SHP77 (cell line): ENCODE data around the gene BCAM.
A peak's percentile ranks its signal among the peaks of the same experiment; 100 is the strongest.
"Not testable (repeated sequence)": the region's sequence is repeated elsewhere in the genome, so short reads cannot be mapped to it uniquely, and the experiment has no call there.

ENCODE experiments used
- DNase-seq, 2 experiments: peaks; one replicate each; lab custom pipeline; 2025; lab: John Stamatoyannopoulos, UW

BCAM gene

DNA sequence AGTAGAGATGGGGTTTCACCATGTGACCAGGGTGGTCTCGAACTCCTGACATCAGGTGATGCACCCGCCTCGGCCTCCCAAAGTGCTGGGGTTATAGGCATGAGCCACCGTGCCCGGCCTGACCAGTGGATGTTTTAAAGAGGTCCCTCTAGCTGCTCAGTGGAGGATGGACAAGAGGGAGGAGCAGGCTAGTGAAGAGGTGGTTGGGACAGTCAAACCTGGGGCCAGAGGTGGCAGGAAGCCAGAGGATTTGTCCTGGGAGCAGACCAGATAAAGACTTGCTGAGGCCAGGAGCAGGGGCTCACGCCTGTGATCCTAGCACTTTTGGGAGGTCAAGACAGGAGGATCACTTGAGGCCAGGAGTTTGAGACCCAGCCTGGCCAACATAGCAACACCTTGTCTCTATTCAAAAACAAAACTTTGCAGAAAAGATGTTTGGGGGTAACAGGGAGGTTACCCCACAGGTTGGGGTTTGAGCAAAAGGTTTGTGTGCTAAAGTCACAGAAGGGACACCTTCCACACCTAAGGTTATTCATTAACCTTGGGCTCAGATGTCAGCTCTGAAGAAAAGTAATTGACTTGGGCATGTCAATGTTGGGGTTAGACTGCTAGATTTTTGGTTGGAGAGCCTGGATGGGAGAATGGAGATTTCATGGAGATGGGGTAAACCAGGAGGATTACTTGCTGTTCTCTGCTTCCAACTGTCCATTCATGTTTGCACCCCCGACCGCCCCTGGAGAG is 9.0 kb downstream of the BCAM start:
- no peak for DNase-seq

DNA sequence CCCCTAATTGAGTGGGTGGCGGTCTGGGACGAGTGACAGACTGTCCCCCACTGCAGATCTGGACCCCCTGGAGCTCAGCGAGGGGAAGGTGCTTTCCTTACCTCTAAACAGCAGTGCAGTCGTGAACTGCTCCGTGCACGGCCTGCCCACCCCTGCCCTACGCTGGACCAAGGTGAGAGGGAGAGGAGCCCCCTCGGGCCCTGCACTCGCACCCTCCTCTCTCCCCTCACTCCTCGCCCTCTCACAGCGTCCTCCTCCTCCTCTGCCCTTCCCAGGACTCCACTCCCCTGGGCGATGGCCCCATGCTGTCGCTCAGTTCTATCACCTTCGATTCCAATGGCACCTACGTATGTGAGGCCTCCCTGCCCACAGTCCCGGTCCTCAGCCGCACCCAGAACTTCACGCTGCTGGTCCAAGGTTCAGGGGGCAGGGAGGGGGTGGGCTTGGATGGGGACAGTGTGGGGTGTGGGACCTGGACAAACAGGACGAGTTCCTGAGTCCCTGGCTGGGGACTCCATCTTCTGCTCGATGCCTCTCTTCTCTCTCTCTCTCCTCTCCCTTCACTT is 9.6 kb downstream of the BCAM start:
- DNase-seq: no peak

DNA sequence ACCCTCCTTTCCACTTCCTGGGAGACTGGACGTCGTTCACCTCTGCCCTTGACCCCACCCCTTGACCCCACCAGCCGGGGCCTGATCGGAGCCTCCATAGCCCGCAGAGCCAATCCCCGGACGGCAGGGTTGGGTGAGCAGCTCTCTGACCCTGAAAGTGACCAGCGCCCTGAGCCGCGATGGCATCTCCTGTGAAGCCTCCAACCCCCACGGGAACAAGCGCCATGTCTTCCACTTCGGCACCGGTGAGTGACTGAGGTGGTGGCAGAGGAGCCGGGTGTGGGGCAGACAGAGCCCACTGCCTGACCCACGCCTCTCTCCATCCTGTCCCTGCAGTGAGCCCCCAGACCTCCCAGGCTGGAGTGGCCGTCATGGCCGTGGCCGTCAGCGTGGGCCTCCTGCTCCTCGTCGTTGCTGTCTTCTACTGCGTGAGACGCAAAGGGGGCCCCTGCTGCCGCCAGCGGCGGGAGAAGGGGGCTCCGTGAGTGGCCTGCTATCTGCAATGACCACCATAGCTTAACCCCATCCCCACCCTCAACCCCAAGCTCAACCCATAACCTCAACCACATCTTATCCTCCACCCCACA is 10.4 kb downstream of the BCAM start:
- DNase-seq: no peak

DNA sequence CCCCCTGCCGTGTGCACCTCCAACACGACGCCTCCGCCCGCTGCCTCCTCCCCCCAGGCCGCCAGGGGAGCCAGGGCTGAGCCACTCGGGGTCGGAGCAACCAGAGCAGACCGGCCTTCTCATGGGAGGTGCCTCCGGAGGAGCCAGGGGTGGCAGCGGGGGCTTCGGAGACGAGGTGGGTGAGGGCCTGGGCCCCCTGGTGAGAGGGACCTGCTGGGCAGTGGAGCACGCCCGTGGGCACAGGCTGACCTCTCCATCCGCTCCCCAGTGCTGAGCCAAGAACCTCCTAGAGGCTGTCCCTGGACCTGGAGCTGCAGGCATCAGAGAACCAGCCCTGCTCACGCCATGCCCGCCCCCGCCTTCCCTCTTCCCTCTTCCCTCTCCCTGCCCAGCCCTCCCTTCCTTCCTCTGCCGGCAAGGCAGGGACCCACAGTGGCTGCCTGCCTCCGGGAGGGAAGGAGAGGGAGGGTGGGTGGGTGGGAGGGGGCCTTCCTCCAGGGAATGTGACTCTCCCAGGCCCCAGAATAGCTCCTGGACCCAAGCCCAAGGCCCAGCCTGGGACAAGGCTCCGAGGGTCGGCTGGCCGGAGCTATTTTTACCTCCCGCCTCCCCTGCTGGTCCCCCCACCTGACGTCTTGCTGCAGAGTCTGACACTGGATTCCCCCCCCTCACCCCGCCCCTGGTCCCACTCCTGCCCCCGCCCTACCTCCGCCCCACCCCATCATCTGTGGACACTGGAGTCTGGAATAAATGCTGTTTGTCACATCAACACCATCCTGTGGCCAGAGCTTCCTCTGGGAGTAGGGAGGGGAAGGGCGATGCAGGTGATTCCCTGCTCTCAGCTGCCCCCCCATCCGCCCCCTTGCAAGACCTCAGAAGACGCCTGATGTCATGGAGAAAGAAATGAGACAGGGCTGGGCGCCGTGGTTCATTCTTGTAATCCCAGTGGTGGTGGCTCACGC is 12.0 kb downstream of the BCAM start:
- DNase-seq: no peak

DNA sequence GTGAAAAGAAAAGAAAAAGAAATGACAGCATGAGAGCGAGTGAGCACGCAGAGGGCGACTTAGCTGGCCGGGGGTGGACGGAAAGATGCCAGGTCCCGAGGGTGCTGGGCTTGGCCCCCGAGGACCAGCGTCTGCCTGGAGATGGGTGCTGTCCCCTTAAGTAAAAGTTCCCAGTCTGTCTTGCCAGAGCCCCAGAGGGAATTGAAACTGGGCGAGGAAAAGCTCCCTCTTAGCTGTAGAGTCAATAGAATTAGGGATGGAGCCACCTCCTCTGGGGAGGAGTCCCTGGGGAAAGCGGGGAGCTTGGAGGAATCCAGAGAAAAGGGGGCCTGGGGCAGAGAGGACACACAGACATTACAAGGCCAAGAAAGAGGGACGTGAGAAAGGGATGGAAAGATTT is 13.3 kb downstream of the BCAM start:
- no peak for DNase-seq

DNA sequence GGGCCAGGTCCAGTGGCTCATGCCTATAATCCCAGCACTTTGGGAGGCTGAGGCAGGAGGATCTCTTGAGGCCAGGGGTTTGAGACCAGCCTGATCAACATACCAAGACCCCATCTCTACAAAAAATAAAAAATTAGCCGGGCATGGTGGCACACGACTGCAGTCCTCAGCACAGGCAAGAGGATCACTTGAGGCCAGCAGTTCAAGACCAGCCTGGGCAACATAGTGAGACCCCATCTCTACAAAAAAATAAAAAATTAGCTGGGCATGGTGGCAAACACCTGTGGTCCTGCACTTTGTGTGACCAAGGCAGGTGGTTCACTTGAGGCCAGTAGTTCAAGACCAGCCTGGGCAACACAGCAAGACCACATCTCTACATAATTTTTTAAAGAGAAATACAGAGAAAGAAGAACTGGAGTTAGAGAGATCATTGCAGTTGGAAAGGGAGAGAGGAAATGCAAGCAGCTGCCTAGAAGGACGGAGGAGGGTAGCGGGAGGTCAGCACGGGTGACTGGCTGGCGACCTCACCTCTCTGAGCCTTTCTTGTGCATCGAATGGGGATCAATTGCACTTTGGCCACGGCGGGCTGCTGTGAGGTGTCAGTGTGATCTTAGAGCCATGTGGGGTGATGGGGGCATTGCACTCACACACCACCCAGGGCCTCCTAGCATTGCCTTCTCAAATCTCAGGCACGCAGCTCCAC is 13.9 kb downstream of the BCAM start:
- DNase-seq: no peak

DNA sequence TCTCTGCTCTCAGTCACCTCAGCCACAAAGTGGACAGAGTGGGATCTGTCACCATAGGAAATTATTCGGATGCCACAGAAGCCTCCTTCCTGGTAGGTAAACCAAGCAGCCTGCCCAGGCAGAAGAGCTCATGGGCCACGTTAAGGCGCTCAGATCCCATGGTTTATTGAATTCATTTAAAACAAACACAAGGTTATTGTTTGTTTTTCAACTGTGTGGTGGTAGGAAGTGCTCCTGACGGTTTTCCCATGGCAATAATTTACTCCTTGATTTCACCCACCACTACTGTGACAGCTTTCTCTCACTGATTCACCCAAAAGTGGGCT is 14.4 kb downstream of the BCAM start:
- no peak for DNase-seq

DNA sequence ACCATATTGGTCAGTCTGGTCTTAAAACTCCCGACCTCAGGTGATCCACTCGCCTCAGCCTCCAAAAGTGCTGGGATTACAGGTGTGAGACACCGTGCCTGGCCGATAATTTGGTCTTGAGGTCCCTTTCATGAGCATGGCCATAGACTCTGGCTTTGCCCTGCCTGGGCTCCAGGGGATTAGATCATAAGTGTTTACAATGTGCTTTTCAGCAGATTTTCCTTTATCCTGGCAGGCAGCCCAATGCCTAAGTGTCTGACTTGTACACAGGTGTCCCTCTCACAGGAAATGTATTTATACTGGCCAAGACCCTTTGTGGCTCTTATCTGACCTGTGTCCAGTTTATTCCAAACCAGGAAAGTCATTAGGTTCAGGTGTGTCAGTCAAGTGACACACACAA is 15.9 kb downstream of the BCAM start:
- peak; percentile 76 to 83 for DNase-seq

DNA sequence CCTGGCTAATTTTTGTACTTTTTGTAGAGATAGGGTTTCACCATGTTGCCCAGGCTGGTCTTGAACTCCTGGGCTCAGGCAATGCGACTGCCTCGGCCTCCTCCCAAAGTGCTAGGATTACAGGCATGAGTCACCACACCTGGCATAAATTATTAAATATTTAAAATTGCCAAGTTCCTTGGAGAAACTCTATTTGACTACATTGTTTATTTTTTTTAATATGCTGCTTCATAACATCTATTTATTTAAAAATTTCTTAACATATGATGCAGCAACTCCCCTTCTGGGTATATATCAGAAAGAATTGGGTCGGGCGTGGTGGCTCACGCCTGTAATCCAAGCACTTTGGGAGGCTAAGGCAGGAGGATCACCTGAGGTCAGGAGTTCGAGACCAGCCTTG is 24.0 kb downstream of the BCAM start:
- DNase-seq: not testable (repeated sequence)

DNA sequence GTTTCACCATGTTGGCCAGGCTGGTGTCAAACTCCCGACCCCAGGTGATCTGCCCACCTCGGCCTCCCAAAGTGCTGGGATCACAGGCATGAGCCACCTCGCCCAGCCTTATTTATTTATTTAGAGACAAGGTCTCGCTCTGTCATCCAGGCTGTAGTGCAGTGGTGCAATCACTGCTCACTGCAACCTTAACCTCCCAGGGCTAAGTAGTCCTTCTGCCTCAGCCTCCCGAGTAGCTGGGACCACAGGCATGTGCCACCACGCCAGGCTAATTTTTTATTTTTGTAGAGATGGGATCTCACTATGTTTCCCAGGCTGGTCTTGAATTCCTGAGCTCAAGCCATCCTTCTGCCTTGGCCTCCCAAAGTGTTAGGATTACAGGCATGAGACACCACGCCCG is 25.5 kb downstream of the BCAM start:
- DNase-seq: not testable (repeated sequence)

DNA sequence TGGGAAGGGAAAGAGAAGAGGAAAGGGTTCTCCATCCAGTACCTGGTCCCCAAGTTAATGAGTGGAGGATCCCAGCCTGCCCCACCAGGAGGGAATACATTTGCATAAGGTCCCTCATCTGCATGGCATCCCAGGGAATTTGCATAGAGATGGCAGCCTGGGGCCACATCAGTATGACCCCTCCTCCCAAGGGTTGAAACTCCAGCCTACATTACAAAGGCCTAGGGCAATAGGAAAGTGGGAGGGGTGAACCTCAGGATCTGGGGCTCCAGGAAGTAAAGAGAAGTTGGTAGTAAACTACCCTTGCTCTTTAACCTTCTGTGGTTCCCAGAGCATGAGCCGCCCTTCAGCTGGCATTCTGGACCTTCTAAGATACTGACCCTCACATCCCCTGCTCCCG is 30.4 kb downstream of the BCAM start:
- no peak for DNase-seq

DNA sequence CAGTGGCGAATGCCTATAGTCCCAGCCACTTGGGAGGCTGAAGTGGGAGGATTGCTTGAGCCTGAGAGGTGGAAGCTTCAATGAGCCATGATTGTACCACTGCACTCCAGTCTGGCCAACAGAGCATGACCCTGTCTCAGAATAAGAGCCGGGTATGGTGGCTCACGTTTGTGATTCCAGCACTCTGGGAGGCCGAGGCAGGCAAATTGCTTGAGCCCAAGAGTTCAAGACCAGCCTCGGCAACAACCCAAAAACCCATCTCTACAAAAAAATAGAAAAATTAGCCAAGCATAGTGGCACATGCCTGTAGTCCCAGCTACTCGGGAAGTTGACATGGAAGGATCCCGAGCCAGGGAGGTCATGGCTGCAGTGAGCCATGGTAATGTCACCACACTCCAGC is 31.9 kb downstream of the BCAM start:
- DNase-seq: no peak

DNA sequence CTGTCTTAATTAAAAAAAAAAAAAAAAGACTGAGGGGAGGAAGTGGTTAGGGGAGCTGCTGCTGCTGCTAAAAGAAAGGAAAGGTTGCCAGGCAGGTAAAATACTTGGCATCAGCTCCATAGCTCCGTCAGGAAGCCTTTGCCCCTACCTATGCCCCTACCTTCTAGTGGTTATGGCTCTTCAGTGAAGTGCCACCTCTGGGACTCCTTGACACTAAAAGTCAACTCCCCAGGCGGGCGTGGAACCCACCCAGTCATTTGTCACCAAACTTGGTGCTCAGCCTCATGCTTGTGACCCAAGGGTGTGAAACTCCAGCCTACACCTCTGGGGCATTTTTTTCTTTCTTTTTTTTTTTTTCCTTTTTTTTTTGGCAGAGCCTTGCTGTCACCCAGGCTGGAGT is 32.3 kb downstream of the BCAM start:
- no peak for DNase-seq

DNA sequence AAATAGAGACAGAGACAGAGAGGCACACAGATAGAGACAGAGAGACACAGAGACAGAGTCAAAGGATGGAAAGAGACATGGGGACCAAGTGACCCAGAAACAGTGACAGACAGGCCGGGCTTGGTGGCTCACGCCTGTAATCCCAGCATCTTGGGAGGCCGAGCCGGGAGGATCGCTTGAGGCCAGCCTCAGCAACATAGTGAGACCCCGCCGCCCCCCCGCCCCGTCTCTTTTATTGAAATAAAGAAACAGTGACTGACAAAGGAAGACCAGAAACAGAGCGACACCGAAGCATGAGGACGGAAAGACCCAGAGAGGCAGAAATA is 36.3 kb downstream of the BCAM start:
- no peak for DNase-seq

DNA sequence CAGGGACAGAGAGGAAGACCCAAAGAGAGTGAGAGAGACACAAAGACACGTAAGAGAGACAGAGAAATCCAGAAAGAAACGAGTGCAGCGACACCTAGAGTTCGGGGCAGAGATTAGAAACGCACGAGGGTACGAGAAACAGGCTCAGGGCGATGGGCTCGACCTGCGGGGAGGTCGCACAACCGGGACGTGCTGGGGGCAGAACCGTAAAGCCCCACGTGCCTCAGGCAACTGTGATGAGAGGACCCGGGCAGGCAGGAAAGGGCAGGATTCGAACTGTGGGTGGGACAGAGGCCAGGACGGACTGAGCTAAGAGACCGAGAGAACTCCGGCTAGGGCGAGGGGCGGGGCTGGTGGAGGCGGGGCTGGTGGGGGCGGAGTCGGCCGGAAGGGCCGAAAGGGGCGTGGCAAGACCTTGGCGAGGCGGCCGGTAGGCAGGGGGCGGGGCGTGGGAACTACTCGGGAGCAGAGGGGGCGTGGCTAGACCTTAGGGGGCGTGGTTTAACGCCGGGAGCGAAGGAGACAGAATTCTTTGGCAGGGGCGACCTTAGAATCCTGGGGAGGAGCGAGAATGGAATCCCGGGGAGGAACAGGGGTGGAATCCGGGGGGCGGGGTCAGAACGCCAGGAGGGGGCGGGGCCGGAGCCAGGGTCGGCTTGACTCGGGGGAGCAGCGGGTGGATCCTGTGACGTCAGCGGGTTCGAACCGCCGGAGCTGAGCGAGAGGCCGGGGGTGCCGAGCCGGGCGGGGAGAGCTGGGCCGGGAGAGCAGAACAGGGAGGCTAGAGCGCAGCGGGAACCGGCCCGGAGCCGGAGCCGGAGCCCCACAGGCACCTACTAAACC is 36.9 kb downstream of the BCAM start, which contains the start of gene NECTIN2:
NECTIN2 (plus strand) TSS at position 686 of the 843 bp plus-strand sequence. CDS start 229 bp downstream, outside the sequence.
- peak; percentile 93 to 95 for DNase-seq

DNA sequence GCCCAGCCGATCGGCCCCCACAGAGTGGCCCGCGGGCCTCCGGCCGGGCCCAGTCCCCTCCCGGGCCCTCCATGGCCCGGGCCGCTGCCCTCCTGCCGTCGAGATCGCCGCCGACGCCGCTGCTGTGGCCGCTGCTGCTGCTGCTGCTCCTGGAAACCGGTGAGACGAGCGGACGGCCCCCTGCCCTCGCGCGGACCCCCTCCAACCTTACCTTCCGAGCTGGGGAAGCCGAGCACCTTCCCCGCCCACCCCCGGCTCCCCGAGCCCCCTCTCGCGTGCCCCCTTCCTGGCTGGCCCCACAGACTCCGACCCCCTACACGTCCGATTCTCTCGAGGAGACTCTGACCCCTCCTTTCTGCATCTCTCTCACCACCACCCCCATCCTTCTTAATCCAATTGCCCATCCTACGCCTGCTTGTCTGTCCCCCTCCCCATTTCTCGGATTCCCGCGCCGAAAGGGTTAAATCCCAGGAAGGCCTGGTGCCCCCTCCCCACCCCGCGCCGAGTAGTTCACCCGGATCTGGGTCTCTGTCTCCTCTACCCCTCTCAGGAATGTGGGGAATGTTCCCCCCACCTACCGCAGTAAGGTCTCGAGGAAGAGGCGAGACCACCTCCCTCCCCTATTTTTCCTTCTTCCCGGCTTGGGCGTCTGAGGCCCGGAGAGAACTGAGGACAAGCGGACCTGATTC is 37.7 kb downstream of the BCAM start:
- no peak for DNase-seq

DNA sequence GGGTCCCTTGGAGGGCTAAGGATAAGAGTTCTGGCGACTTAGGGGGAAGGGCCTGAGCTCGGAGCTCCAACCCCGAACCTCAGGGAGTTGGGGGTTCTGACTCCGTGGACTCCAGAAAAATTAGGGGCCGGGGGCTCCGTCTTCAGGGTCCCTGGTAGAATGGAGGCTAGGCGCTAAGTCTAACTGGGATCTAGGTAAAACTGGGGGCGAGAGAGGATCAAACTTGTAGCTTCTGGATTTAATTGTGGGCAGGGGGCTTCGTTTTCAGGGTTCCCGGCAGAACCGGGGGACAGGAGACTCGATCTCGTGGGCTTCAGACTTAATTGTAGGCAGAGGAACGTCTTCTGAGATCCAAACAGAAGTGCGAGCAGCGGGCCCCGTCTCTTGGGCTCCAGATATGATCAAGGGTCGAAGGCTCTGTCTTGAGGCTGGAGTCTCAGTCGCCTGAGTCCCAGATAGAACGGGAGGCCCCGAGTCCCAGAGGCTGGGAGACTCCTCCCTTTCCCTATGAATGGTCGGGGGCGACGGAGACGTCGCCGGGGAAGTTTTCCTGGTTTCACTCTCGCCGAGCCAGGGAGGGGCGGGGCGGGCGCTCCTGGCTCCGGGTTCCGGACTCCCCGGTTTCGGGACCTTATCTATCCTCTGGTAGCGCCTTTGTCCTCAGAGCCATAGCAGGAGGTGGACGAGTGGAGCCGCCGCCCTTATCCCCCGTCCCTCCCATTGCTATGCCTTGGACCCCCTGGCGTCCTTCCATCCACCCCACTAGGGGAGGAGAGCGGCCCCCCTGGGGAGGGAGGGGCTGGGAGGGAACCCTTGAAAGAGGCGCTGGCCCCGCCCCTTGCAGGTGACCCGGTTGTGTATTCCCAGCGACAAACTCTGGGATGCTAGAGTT is 38.5 kb downstream of the BCAM start:
- no peak for DNase-seq

DNA sequence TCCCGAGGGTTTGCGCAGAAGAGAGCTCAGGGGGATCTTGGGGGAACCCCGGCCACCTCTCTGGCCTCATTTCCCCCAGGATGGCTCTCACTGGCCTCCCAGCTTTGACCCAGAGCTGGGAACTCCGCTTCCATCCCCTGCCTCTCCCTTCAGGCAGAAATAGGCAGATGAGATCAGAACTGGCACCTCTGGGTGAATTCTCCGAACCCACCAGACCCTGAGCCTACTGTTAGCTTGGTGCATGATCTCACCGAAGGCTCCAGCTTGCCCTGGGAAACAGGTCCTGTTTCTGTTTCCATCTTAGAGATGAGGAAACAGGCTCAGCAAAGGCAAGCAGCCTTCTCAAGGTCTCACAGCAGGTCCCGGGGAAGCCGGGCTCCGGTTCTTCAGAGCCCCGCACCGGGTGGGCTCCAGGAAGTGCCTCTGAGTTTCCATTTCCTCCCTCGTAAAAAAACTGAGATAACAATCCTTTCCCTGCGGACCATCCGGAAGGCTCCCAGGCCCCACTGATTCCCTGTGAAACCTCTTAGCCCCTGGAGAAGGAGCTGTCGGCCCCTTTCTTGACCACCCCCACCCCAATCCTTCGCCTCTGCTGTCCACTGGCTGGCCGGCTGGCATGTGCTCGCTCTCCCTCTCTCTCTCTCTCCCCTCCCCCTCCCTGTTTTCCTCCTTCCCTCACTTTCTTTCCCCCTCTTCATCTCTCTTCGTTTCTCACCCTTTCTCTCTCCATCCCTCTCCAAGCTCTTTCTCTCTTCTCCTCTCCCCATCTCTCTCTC is 39.3 kb downstream of the BCAM start:
- no peak for DNase-seq
